ENCODE measurements around the gene TMCC1.
"Not testable (repeated sequence)": the region's sequence is repeated elsewhere in the genome, so short reads cannot be mapped to it uniquely, and the experiment has no call there.

TMCC1 gene

GRCh38 chr3:129674798-129675123 is 218.8 kb downstream of the TMCC1 start:
- DNase-seq: not testable (repeated sequence)

- DNase-seq: no peak
These were observed 219.4 kb downstream of the TMCC1 start for GRCh38 chr3:129673897-129674797.

DNA sequence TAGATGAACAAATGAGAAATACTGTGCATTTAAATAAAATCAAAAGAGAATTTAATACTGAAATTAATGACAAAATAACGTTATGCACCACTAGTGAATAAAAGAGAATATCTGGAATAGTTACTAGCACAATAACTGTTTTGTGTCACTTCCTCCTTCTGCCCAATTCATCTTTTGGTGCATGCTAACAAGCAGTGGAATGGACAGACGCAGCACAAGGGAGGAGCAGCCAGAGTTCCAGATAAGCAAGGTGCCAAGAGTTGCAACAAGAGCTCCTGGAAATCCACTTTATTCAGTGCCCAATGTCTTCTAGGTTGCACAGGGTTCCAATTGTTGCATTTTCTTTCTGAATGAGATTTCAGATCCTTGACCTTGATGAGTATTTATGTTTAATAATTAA is 220.5 kb downstream of the TMCC1 start:
- DNase-seq: no peak

DNA sequence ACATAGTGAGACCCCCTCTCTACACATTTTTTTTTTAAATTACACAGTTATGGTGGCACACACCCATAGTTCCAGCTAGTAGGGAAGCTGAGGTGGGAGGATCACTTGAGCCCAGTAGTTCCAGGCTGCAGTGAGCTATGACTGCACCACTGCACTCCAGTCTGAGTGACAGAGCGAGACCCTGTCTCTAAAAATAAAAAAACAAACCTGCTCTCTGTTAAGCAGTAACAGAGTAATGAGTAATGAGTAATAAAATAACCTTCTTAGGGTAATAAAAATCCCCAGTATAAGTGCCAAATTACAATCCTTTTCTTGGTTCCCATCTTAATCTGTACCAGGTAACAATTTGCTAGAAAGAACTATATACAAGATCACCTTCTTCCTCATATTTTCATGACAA is 221.1 kb downstream of the TMCC1 start:
- no peak for DNase-seq

GRCh38 chr3:129665024-129665768 is 228.3 kb downstream of the TMCC1 start:
- no peak for DNase-seq

- no peak for DNase-seq
These were observed 229.4 kb downstream of the TMCC1 start for GRCh38 chr3:129663930-129664646.

- DNase-seq: no peak
These were observed 230.5 kb downstream of the TMCC1 start for GRCh38 chr3:129663045-129663446.

GRCh38 chr3:129662191-129662608 is 231.3 kb downstream of the TMCC1 start:
- no peak for DNase-seq

DNA sequence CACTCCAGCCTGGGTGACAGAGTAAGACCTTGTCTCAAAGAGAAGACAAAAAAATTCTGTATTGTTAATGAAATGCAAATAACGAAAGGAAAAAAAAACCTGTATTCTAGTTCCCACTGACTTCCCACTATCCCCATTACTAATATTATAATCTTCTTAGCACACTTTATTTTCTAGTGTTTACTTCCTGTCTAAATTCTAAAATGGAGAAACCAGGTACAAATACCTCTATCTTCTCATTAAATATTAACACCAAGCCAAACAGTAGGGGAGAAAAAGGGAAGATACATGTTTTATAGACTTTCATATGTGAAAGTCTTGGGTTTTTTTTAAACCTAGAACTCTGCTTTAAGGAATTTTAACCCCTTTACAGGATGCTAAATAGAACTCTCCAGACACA is 231.7 kb downstream of the TMCC1 start:
- no peak for DNase-seq

- peak in 1 of 14 donors; percentile 43 for DNase-seq
These were observed 235.2 kb downstream of the TMCC1 start for GRCh38 chr3:129658110-129658843.

DNA sequence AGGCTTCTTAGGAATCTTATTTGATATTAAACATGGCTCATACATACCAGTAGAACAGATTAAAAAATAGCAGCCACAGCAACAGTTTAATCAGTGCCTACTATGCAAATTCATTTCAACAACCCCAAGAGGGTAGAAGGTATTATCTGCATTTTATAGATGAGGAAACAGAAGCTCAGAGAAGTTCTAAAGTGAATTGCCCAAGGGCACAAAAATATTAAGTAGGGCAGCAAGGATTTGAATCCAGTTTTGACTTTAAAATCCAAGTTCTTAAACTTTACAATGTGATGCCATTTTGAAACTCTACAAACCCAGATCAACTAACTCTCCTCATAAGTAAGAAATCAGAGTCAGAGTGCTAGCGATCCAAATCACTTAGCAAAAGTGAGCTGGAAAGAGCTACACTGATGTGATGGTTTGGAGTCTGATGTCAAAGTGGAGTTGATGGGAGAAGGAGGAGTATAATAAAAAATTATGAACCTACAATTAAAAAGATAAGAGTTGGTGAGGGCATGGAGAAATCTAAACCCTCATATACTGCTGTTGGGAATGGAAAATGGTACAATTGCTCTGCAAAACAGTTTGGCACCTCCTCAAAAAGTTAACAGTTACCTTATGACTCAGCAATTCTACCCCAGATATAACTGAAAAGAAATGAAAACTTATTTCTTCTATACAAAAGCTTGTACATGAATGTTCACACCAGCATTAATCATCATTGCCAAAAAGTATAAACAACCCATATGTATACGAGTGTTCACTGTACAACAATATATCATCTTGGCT is 236.1 kb downstream of the TMCC1 start:
- DNase-seq: no peak

DNA sequence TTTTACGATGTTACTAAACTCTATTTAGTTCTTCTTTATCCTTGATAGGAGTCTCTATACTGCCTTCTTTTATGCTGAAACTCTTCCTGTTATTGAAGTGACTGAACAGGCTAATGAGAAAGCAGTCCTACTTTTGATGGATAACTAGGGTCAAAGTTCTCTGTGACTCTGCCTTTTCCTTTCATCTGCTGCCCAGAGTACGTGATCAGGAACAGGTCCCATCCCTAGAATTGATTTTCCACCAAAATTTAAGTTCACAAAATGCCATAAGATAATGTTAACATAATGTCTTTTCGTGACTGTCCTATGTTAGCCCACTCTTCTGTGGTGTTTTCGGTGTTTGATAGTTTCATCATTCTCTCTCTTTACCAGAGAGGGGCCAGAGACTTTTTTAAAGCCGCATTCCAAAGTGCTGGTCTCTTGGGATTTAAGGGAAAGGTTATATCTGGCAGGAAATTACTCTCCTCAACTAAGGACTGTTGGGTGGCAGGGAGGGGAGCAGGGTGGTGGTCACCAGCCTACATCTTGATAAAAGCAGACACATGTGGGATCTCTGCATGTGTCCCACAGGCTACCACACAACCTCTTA is 236.8 kb downstream of the TMCC1 start:
- no peak for DNase-seq

DNA sequence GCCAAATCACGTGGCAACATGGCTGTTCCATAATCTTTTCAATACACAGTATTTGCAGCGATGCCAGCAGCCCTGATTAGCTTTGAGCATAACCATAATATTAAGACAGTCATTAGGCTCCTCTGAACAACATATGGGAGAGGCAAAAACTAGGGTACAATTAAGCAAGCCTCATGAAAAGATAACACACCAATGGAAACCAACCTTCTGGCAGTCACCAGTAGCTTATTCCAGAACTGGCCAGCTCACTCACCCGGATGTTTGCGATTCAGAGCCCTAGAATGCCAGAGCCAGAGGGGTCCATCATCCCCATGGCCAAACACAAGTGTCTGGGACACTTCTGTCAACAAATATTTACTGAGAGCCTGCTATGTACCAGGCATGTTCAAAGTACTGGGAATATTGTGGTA is 238.2 kb downstream of the TMCC1 start:
- no peak for DNase-seq

- DNase-seq: no peak
These were observed 239.4 kb downstream of the TMCC1 start for GRCh38 chr3:129654131-129654530.

- DNase-seq: no peak
These were observed 240.5 kb downstream of the TMCC1 start for GRCh38 chr3:129653019-129653418.

DNA sequence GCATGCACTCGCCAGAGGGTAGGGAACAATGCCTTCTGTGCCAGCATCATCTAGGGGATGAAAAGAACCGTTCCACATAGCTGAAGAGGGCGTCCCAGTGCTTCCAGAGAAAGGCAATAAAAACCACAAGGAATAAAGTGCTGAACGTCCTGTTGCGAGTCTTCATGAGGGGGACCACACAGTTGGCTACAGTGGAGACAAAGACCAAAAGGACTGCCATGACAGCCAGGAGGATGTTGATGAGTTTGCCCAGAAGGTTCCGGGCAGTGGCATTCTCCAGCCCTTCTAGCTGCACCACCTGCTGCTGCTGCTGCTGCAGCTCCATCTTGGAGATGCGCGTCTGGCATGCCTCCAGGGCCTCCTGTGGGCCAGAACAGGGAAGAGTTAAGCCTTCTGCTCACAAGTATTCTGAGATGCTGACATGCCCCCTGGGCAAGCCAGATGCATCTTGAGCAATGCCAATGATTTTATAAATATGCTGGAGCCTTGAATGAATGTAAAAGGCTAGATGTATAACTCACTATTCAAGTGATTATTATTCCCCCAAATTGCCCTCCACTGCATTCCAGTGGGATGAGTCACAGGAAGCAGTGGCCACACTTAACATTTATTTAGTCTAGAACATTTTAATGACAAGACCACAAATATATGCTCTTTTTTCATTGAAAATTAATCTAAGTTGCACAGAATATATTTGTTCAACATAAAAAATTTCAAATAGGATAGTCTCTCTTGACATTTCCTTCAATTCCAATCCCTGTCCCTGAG is 241.9 kb downstream of the TMCC1 start:
- DNase-seq: peak in 10 of 14 donors; percentile 12 to 62 (median 36)

- peak in 9 of 14 donors; percentile 1 to 40 (median 24) for DNase-seq
These were observed 243.1 kb downstream of the TMCC1 start for GRCh38 chr3:129650256-129650872.

GRCh38 chr3:129648391-129648790 is 245.1 kb downstream of the TMCC1 start:
- no peak for DNase-seq

DNA sequence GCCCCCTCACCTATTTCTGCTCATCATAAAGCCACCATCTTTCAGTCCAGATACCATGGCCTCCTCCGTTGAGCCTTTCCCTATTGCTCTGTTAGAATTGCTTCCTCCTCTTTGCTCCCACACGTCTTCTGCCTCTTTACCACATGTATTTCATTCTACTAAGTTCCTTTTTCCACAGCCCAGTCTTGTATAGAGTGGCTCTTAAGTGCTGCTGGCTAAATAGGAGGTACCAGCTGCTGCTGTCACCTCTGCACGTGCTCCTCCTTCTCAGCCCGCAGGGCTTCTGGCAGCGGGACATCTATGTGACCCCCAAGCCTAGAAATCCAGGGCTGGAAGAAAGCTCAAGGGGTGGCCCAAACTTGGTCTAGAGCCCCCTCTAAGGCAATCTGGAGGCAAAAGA is 248.2 kb downstream of the TMCC1 start:
- DNase-seq: no peak

GRCh38 chr3:129644836-129645235 is 248.7 kb downstream of the TMCC1 start:
- DNase-seq: no peak
